HepG2 (cell line): ENCODE data around the gene PDLIM5. TPM values are rescaled to one million over a fixed set of nuclear protein-coding genes. Genes with fewer than 3 reads are reported as not detected.

Experiments used
- ATAC-seq: fragments of 200-7000 bp; cut with Tn5 transposase; 3 replicates; pipeline ENCODE4 v1.9.1; 2020; ENCODE audit warnings: mild to moderate bottlenecking, moderate library complexity
- BruUV-seq: library from RNA; stranded (reverse); fragments of 400-500 nt; replicated peaks from 2 replicates; lab custom pipeline; 2021; lab: Mats Ljungman, UMichigan
- CTCF ChIA-PET: fragments of 300-600 bp; formaldehyde crosslinking; extraction: SDS; loops from one replicate; lab custom pipeline; 2021; ENCODE audit warnings: low total read pairs, inconsistent platforms, low intra/inter-chr PET ratio; lab: Yijun Ruan, JAX
- POLR2A ChIA-PET: fragments of 350-600 bp; sonication (Branson Sonifier 250); formaldehyde crosslinking; loops from one replicate; lab custom pipeline; 2020; ENCODE audit warnings: antibody characterized with exemption, inconsistent platforms; lab: Yijun Ruan, JAX
- DNase-seq: peaks from one replicate; pipeline ENCODE4 v3.0.0-alpha.2; 2015; ENCODE audit warnings: low spot score
- FAIRE-seq: peaks from 3 replicates; lab custom pipeline; 2011; peaks lifted over from hg19 to GRCh38; lab: Jason Lieb, UNC
- H2AFZ ChIP-seq: one replicate; pipeline ENCODE4 v1.6.1; 2011; ENCODE audit warnings: low read length, inconsistent platforms
- H3K27ac ChIP-seq: fragments of 300-600 bp; 3 replicates; pipeline ENCODE4 v1.8.0; 2011; ENCODE audit warnings: mixed run types, mild to moderate bottlenecking, mixed read lengths, low read length, inconsistent platforms; ENCODE audit not compliant: insufficient read depth; ENCODE audit errors: extremely low read length
- H3K27me3 ChIP-seq, 2 experiments: fragments of 200-600 bp in 1 of 2; 2 replicates in 1 of 2; 3 replicates in 1 of 2; pipeline versions ENCODE4 v1.6.0 to v1.8.0; 2011; ENCODE audit warnings: low read length in 2 of 2, mild to moderate bottlenecking in 2 of 2, moderate library complexity in 2 of 2, inconsistent platforms in 1 of 2; ENCODE audit not compliant: insufficient read depth in 2 of 2, control insufficient read depth in 1 of 2
- H3K36me3 ChIP-seq, 2 experiments: fragments of 200-600 bp in 1 of 2; replicated peaks in 1 of 2; 2 replicates in 1 of 2; 3 replicates in 1 of 2; pipeline versions ENCODE4 v1.5.1 to v1.8.0; 2011; ENCODE audit warnings: low read length in 2 of 2, inconsistent platforms in 1 of 2; ENCODE audit not compliant: insufficient read depth in 2 of 2, control insufficient read depth in 1 of 2
- H3K4me1 ChIP-seq: 2 replicates; pipeline ENCODE4 v1.5.1; 2012; ENCODE audit warnings: low read length, inconsistent platforms; ENCODE audit not compliant: insufficient read depth
- H3K4me2 ChIP-seq: 2 replicates; pipeline ENCODE4 v1.6.0; 2011; ENCODE audit warnings: low read depth, low read length, inconsistent platforms
- H3K4me3 ChIP-seq, 3 experiments: fragments of 200-600 bp in 1 of 3; sonication (generic), shearing (Covaris generic) in 1 of 3; replicated peaks in 1 of 3; 2 replicates each; pipeline ENCODE4 v1.5.1; 2011 to 2016; ENCODE audit warnings: low read length in 3 of 3, inconsistent platforms in 2 of 3, low read depth in 2 of 3, mild to moderate bottlenecking in 2 of 3, control low read depth in 1 of 3, mixed read lengths in 1 of 3; ENCODE audit not compliant: insufficient read depth in 1 of 3
- H3K79me2 ChIP-seq: one replicate; pipeline ENCODE4 v1.6.1; 2011; ENCODE audit warnings: low read length, inconsistent platforms; ENCODE audit not compliant: insufficient read depth
- H3K9ac ChIP-seq: 2 replicates; pipeline ENCODE4 v1.6.0; 2011; ENCODE audit warnings: mild to moderate bottlenecking, low read depth, low read length, inconsistent platforms; ENCODE audit not compliant: insufficient read depth
- H3K9me3 ChIP-seq: 2 replicates; pipeline ENCODE4 v1.5.1; 2012; ENCODE audit warnings: mild to moderate bottlenecking, low read length
- H4K20me1 ChIP-seq: 2 replicates; pipeline ENCODE4 v1.6.0; 2011; ENCODE audit warnings: inconsistent platforms, mild to moderate bottlenecking, low read length, moderate library complexity; ENCODE audit not compliant: insufficient read depth
- CEBPB ChIP-seq: IDR thresholded peaks from 2 replicates; pipeline ENCODE4 v1.6.1; 2011; ENCODE audit warnings: low read depth, low read length, improper control_type of control experiment, borderline replicate concordance
- ERF ChIP-seq: IDR thresholded peaks from 2 replicates; pipeline ENCODE4 v1.6.1; 2018; ENCODE audit warnings: missing biosample characterization, missing genetic modification reagents
- HCFC1 ChIP-seq: fragments of 150-350 bp; IDR thresholded peaks from 2 replicates; pipeline ENCODE4 v1.6.1; 2014; ENCODE audit warnings: low read depth, low read length
- HNRNPH1 ChIP-seq: fragments of 200-400 bp; formaldehyde crosslinking; optimal IDR thresholded peaks from 2 replicates; pipeline ENCODE3; 2017; ENCODE audit warnings: mild to moderate bottlenecking, low read depth, low read length
- HNRNPLL ChIP-seq: fragments of 200-400 bp; formaldehyde crosslinking; IDR thresholded peaks from 2 replicates; pipeline ENCODE4 v1.6.1; 2017; ENCODE audit warnings: mild to moderate bottlenecking, low read depth, low read length; ENCODE audit not compliant: poor library complexity, severe bottlenecking
- KDM5A ChIP-seq: fragments of 200-600 bp; sonication (generic); IDR thresholded peaks from 2 replicates; pipeline ENCODE4 v1.7.0; 2018; ENCODE audit warnings: antibody characterized with exemption, mild to moderate bottlenecking, low read length, borderline replicate concordance
- TRIM24 ChIP-seq: sonication (generic); formaldehyde crosslinking; IDR thresholded peaks from 2 replicates; pipeline ENCODE4 v1.8.0; 2022; ENCODE audit warnings: mild to moderate bottlenecking, missing genetic modification reagents
- ZFP41 ChIP-seq: sonication (generic); formaldehyde crosslinking; IDR thresholded peaks from 2 replicates; pipeline ENCODE4 v1.4.0; 2020; ENCODE audit warnings: mild to moderate bottlenecking, missing genetic modification reagents, borderline replicate concordance
- ZIK1 ChIP-seq: sonication (generic); formaldehyde crosslinking; IDR thresholded peaks from 2 replicates; pipeline ENCODE4 v1.5.0; 2020; ENCODE audit warnings: mild to moderate bottlenecking, low read depth, missing genetic modification reagents, borderline replicate concordance
- ZNF282 ChIP-seq: fragments of 450-650 bp; IDR thresholded peaks from 2 replicates; pipeline ENCODE4 v1.6.1; 2018; ENCODE audit not compliant: partially characterized antibody
- ZNF317 ChIP-seq: sonication (generic); formaldehyde crosslinking; IDR thresholded peaks from 2 replicates; pipeline ENCODE4 v1.5.0; 2020; ENCODE audit warnings: mild to moderate bottlenecking, missing genetic modification reagents
- ZNF724P ChIP-seq: sonication (generic); formaldehyde crosslinking; IDR thresholded peaks from 2 replicates; pipeline ENCODE4 v1.8.0; 2022; ENCODE audit warnings: missing genetic modification reagents, borderline replicate concordance
- WGBS: methylation state at CpG from one replicate; pipeline ENCODE4 v1.1.6; 2017; ENCODE audit warnings: low lambda C conversion rate; 5-methylcytosine and 5-hydroxymethylcytosine counted together
- in situ Hi-C: cut with HindIII; loops from 2 replicates; pipeline ENCODE4 v1.10.0; 2017; ENCODE audit warnings: low pct_unique_long_range_greater_than_20kb; ENCODE audit not compliant: extremely low pct_ligation_motif_present
- intact Hi-C: fragments of 100-400 bp; cut with micrococcal nuclease; formaldehyde crosslinking; loops from one replicate; pipeline ENCODE4 v1.10.0; 2022; ENCODE audit not compliant: unreplicated experiment
- polyA plus RNA-seq, 8 experiments: library from polyadenylated mRNA; depleted of rRNA in 3 of 8; stranded (reverse) in 7 of 8; unstranded in 1 of 8; fragments of >200 nt; fragmentation: Illumina TruSeq in 4 of 8; extraction: Trizol in 4 of 8; gene quantifications; 2 replicates each; pipeline versions ENCODE4 v1.2.1 to v1.2.3, GENCODE V29; 2011 to 2016; ENCODE audit warnings: low read depth in 4 of 8, missing spikeins in 1 of 8, mixed read lengths in 1 of 8; ENCODE audit not compliant: insufficient read depth in 1 of 8
- total RNA-seq, 5 experiments: library from RNA; depleted of rRNA; stranded (reverse); fragments of >200 nt; fragmentation: Illumina TruSeq; extraction: Trizol; gene quantifications; 2 replicates each; pipeline ENCODE4 v1.2.3, GENCODE V29; 2016; ENCODE audit warnings: low read depth in 1 of 5
- TF ChIP-seq, protein P1 (sequence below): sonication (generic); formaldehyde crosslinking; IDR thresholded peaks from 2 replicates; pipeline ENCODE4 v1.5.0; 2020; ENCODE audit warnings: mild to moderate bottlenecking, missing genetic modification reagents
- TF ChIP-seq, protein P2 (sequence below): sonication (generic); formaldehyde crosslinking; IDR thresholded peaks from 2 replicates; pipeline ENCODE4 v1.9.0; 2021; ENCODE audit warnings: missing genetic modification reagents, mild to moderate bottlenecking, borderline replicate concordance
- TF ChIP-seq, protein P3 (sequence below): sonication (generic); formaldehyde crosslinking; IDR thresholded peaks from 2 replicates; pipeline ENCODE4 v1.8.0; 2022; ENCODE audit warnings: missing genetic modification reagents, mild to moderate bottlenecking, borderline replicate concordance
- TF ChIP-seq, protein P4 (sequence below): IDR thresholded peaks from 2 replicates; pipeline ENCODE4 v1.6.1; 2012; ENCODE audit warnings: low read depth, low read length, improper control_type of control experiment

PDLIM5 gene
- total and polyA plus RNA-seq, 2 of the 13 experiments (the other 11 are each of a cell fraction or from before 2014, with no cell fraction given): 52.8 to 119 TPM

DNA sequence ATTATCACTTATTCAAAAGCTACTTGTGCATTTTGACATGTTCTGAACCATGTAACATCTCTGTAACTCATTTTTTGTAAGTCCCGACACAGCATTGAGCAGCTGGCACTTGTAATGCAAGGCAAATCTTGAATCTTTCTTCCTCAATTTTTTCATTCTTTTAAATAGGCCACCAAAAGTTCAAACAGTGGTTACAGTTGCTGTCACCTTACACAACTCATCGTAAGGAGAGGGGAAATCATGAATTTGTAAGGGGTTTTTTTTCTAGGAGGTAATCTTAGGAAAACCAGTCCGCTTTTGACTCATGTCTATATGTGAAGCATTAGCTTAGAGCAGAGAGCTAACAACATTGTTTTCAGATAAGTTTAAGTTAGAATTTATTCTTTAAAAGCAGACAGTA, 124.5 kb downstream of the PDLIM5 start:
- whole genome bisulfite sequencing: 78% methylated on average over 3 of the region's 3 CpGs
- no peak overlapping the region for H3K4me3 ChIP-seq
- CTCF ChIA-PET: no interaction called here
- FAIRE-seq (no peak), DNase-seq (no peak), ATAC-seq (no peak)
- H3K36me3 ChIP-seq: peaks cover 8 to 17% of the 10 kb centered on the region in 2 experiments; a peak in 4 of 5 replicates
- no peak overlapping the region for H2AFZ ChIP-seq
- POLR2A ChIA-PET: no interaction called here
- no peak overlapping the region for H3K27ac ChIP-seq
- no peak overlapping the region for H3K4me2 ChIP-seq
- no TSS peak for BruUV-seq
- H3K27me3 ChIP-seq: no peaks in the 10 kb centered on the region
- H4K20me1 ChIP-seq: no peaks in the 10 kb centered on the region
- intact Hi-C loops (no loop called here), in situ Hi-C loops (loop anchor here (25.0 kb wide), 1 partner anchor 789 kb away; no protein-coding TSS in a partner anchor)
- peaks cover 18% of the 10 kb centered on the region for H3K4me1 ChIP-seq
- no peaks in the 10 kb centered on the region for H3K79me2 ChIP-seq
- no peaks in the 10 kb centered on the region for H3K9me3 ChIP-seq
- H3K9ac ChIP-seq: no peak overlapping the region
- TF ChIP-seq HNRNPLL (no peak), ERF (CRISPR knock-in tag) (no peak), HNRNPH1 (no peak), ZNF724P (CRISPR knock-in tag) (no peak), TRIM24 (no peak), HCFC1 (no peak), ZNF317 (CRISPR knock-in tag) (no peak), KDM5A (no peak), ZFP41 (no peak), CEBPB (no peak), ZIK1 (CRISPR knock-in tag) (no peak), ZNF282 (no peak)
- TF ChIP-seq, protein P1, sequence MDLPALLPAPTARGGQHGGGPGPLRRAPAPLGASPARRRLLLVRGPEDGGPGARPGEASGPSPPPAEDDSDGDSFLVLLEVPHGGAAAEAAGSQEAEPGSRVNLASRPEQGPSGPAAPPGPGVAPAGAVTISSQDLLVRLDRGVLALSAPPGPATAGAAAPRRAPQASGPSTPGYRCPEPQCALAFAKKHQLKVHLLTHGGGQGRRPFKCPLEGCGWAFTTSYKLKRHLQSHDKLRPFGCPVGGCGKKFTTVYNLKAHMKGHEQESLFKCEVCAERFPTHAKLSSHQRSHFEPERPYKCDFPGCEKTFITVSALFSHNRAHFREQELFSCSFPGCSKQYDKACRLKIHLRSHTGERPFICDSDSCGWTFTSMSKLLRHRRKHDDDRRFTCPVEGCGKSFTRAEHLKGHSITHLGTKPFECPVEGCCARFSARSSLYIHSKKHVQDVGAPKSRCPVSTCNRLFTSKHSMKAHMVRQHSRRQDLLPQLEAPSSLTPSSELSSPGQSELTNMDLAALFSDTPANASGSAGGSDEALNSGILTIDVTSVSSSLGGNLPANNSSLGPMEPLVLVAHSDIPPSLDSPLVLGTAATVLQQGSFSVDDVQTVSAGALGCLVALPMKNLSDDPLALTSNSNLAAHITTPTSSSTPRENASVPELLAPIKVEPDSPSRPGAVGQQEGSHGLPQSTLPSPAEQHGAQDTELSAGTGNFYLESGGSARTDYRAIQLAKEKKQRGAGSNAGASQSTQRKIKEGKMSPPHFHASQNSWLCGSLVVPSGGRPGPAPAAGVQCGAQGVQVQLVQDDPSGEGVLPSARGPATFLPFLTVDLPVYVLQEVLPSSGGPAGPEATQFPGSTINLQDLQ: no peak
- TF ChIP-seq, protein P2, sequence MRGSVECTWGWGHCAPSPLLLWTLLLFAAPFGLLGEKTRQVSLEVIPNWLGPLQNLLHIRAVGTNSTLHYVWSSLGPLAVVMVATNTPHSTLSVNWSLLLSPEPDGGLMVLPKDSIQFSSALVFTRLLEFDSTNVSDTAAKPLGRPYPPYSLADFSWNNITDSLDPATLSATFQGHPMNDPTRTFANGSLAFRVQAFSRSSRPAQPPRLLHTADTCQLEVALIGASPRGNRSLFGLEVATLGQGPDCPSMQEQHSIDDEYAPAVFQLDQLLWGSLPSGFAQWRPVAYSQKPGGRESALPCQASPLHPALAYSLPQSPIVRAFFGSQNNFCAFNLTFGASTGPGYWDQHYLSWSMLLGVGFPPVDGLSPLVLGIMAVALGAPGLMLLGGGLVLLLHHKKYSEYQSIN (CRISPR knock-in tag): no peak
- TF ChIP-seq, protein P3, sequence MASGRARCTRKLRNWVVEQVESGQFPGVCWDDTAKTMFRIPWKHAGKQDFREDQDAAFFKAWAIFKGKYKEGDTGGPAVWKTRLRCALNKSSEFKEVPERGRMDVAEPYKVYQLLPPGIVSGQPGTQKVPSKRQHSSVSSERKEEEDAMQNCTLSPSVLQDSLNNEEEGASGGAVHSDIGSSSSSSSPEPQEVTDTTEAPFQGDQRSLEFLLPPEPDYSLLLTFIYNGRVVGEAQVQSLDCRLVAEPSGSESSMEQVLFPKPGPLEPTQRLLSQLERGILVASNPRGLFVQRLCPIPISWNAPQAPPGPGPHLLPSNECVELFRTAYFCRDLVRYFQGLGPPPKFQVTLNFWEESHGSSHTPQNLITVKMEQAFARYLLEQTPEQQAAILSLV (CRISPR knock-in tag): no peak
- TF ChIP-seq, protein P4, sequence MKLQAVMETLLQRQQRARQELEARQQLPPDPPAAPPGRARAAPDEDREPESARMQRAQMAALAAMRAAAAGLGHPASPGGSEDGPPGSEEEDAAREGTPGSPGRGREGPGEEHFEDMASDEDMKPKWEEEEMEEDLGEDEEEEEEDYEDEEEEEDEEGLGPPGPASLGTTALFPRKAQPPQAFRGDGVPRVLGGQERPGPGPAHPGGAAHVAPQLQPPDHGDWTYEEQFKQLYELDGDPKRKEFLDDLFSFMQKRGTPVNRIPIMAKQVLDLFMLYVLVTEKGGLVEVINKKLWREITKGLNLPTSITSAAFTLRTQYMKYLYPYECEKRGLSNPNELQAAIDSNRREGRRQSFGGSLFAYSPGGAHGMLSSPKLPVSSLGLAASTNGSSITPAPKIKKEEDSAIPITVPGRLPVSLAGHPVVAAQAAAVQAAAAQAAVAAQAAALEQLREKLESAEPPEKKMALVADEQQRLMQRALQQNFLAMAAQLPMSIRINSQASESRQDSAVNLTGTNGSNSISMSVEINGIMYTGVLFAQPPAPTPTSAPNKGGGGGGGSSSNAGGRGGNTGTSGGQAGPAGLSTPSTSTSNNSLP: no peak
